ENCODE results near the gene ALDH3B2.
A peak's percentile ranks its signal among the peaks of the same experiment; 100 is the strongest.

- TF ChIP-seq, protein P1, sequence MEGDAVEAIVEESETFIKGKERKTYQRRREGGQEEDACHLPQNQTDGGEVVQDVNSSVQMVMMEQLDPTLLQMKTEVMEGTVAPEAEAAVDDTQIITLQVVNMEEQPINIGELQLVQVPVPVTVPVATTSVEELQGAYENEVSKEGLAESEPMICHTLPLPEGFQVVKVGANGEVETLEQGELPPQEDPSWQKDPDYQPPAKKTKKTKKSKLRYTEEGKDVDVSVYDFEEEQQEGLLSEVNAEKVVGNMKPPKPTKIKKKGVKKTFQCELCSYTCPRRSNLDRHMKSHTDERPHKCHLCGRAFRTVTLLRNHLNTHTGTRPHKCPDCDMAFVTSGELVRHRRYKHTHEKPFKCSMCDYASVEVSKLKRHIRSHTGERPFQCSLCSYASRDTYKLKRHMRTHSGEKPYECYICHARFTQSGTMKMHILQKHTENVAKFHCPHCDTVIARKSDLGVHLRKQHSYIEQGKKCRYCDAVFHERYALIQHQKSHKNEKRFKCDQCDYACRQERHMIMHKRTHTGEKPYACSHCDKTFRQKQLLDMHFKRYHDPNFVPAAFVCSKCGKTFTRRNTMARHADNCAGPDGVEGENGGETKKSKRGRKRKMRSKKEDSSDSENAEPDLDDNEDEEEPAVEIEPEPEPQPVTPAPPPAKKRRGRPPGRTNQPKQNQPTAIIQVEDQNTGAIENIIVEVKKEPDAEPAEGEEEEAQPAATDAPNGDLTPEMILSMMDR (IDR thresholded peaks at IDR 0.05), result peak in 1 of 6 experiments; percentile 12
- TF ChIP-seq POLR2A (IDR thresholded peaks at IDR 0.05), result no peak
Observed at GRCh38 chr11:67691149-67691548, 16.7 kb upstream of the ALDH3B2 start.

Data from Peyer's patch (tissue), 4 donors.